DND-41 (cell line): ENCODE measurements around the gene MYRIP.

Source experiments
- EZH2 ChIP-seq: IDR thresholded peaks from 3 replicates; pipeline ENCODE4 v1.6.1; 2012; ENCODE audit warnings: borderline replicate concordance, low read depth, mild to moderate bottlenecking, moderate library complexity, low read length, inconsistent platforms; ENCODE audit not compliant: severe bottlenecking
- TF ChIP-seq, protein P1 (sequence below): IDR thresholded peaks from 2 replicates; pipeline ENCODE4 v1.5.1; 2012; ENCODE audit warnings: borderline replicate concordance, low read length, moderate library complexity, mild to moderate bottlenecking; ENCODE audit not compliant: poor library complexity, severe bottlenecking; ENCODE audit errors: extremely low read depth

DNA sequence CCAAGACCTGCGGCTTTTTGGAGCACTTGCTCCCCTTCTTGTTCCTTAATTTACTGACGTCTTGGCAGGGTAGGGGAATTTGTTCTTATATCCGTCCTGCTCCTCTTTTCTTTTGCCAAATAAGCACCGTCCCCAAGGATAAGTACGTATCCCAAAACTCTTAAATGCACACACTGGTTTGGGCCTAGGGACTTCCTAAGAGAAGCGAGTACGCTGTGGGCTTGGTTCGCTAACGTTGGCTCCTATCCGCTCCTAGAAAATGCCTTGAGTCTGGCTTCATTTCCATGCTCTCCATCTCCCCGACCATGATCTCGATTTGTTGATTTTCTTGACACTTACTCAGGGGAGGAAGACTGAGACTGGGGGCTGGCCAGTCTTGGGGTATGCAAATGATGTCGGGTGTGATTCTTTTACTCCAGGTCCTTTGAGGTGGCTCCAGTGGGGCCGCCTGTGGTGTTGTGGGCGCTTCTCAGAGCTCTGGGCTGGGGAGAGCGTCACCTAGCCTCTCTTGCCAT, 1.3 kb downstream of the MYRIP start:
- no peak for TF ChIP-seq EZH2
- TF ChIP-seq, protein P1, sequence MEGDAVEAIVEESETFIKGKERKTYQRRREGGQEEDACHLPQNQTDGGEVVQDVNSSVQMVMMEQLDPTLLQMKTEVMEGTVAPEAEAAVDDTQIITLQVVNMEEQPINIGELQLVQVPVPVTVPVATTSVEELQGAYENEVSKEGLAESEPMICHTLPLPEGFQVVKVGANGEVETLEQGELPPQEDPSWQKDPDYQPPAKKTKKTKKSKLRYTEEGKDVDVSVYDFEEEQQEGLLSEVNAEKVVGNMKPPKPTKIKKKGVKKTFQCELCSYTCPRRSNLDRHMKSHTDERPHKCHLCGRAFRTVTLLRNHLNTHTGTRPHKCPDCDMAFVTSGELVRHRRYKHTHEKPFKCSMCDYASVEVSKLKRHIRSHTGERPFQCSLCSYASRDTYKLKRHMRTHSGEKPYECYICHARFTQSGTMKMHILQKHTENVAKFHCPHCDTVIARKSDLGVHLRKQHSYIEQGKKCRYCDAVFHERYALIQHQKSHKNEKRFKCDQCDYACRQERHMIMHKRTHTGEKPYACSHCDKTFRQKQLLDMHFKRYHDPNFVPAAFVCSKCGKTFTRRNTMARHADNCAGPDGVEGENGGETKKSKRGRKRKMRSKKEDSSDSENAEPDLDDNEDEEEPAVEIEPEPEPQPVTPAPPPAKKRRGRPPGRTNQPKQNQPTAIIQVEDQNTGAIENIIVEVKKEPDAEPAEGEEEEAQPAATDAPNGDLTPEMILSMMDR, result no peak
